Loucy (cell line): ENCODE data around the gene DNAH14.

Source experiments
- EZH2phosphoT487 ChIP-seq: fragments of 200-600 bp; IDR thresholded peaks from 2 replicates; pipeline ENCODE4 v1.6.1; 2018; ENCODE audit warnings: antibody characterized with exemption, mild to moderate bottlenecking, moderate library complexity, borderline replicate concordance
- TF ChIP-seq, protein P1 (sequence below): fragments of 200-600 bp; sonication (generic); conservative IDR thresholded peaks from 2 replicates; pipeline ENCODE4 v1.5.1; 2014; ENCODE audit warnings: mild to moderate bottlenecking, antibody characterized with exemption, low read length

DNA sequence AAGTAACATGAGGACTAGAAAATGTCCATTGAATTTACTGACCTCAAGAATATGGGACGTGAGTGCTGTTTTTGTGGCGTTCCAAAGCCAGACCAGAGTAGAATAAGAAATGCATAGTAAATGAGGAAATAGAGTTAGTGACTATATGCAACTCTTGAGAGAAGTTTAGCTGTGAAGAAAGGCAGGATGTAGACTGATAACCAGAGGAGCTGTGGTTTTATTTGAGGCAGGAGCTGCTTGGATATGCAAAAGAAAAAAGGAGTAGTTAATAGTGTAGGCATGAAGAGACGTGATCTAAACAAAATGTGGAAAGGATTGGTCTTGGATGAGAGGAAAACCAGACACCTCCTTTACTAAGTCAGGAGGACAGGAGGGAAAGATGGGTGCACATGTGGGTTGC, 28.2 kb downstream of the DNAH14 start:
- TF ChIP-seq, protein P1, sequence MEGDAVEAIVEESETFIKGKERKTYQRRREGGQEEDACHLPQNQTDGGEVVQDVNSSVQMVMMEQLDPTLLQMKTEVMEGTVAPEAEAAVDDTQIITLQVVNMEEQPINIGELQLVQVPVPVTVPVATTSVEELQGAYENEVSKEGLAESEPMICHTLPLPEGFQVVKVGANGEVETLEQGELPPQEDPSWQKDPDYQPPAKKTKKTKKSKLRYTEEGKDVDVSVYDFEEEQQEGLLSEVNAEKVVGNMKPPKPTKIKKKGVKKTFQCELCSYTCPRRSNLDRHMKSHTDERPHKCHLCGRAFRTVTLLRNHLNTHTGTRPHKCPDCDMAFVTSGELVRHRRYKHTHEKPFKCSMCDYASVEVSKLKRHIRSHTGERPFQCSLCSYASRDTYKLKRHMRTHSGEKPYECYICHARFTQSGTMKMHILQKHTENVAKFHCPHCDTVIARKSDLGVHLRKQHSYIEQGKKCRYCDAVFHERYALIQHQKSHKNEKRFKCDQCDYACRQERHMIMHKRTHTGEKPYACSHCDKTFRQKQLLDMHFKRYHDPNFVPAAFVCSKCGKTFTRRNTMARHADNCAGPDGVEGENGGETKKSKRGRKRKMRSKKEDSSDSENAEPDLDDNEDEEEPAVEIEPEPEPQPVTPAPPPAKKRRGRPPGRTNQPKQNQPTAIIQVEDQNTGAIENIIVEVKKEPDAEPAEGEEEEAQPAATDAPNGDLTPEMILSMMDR = no peak
- no peak for TF ChIP-seq EZH2phosphoT487
